D721Med (cell line): Measurements from ENCODE around the gene ITGA8.

Experiments
- DNase-seq: peaks from one replicate; pipeline ENCODE4 v3.0.0; 2011; ENCODE audit warnings: low spot score; ENCODE audit not compliant: insufficient read length
- FAIRE-seq: peaks from 2 replicates; lab custom pipeline; 2011; peaks lifted over from hg19 to GRCh38; lab: Jason Lieb, UNC
- TF ChIP-seq, protein P1 (sequence below): IDR thresholded peaks from 2 replicates; pipeline ENCODE4 v1.5.1; 2012; ENCODE audit warnings: mild to moderate bottlenecking, control low read depth; ENCODE audit not compliant: insufficient read depth; ENCODE audit errors: missing control alignments

ITGA8 gene

DNA sequence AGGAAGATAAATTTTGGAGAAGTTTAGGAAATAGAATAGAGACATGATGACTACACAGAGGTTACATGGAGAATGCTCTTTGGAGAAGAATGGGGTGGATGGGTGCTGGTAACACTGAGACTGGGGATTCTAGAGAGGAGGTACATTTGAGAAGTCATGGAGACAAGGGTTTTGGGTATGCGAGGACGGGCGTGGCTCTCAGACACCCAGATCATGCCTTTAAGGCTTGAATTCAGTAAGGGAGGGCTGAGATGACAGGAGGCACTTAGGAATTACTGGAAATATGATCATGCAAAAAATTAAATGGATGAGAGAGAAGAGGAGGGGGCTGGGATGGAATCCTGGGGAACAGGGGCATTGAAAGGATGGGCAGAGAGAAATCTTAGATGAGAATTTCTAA, 168.8 kb downstream of the ITGA8 start:
- TF ChIP-seq, protein P1, sequence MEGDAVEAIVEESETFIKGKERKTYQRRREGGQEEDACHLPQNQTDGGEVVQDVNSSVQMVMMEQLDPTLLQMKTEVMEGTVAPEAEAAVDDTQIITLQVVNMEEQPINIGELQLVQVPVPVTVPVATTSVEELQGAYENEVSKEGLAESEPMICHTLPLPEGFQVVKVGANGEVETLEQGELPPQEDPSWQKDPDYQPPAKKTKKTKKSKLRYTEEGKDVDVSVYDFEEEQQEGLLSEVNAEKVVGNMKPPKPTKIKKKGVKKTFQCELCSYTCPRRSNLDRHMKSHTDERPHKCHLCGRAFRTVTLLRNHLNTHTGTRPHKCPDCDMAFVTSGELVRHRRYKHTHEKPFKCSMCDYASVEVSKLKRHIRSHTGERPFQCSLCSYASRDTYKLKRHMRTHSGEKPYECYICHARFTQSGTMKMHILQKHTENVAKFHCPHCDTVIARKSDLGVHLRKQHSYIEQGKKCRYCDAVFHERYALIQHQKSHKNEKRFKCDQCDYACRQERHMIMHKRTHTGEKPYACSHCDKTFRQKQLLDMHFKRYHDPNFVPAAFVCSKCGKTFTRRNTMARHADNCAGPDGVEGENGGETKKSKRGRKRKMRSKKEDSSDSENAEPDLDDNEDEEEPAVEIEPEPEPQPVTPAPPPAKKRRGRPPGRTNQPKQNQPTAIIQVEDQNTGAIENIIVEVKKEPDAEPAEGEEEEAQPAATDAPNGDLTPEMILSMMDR = no peak
- FAIRE-seq (no peak), DNase-seq (no peak)

DNA sequence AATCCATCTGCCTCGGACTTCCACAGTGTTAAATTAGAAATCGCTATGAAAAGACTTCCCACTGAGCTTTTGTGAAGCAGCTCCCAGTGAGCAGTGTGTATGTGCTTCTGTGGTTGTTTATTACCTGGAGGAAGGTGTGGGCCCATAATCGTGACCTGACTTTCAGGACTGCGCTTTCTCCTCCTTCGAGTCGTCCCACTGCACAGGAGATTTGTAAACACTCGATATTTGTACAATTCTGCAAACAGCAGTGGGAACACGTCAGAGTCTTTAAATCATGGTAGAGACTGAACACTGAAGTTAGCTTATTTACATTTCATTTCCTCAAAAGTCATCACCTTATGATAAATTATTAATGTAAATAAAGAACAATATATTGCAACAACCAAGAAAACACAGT, 171.4 kb downstream of the ITGA8 start:
- FAIRE-seq (no peak), DNase-seq (no peak)
- TF ChIP-seq, protein P1 = no peak

DNA sequence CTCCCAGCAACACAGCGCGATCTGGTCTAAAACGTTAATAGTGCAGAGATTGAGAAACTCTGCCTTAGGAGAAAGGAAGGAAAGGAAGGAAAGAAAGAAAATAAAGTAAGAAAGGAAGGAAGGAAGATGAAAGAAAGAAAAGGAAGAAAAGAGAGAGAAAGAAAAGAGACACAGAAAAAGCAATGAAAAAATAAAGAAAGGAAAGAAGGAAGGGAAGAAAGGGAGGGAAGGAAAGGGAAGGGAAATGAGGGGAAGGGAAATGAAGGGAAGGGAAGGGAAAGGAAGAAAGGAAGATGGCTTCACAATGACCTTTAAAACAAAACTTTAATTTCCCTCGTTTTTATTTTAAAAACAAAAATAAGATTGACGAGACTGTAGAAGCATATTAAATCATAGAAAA, 173.1 kb downstream of the ITGA8 start:
- no peak for DNase-seq
- no peak for FAIRE-seq
- TF ChIP-seq, protein P1 = no peak

DNA sequence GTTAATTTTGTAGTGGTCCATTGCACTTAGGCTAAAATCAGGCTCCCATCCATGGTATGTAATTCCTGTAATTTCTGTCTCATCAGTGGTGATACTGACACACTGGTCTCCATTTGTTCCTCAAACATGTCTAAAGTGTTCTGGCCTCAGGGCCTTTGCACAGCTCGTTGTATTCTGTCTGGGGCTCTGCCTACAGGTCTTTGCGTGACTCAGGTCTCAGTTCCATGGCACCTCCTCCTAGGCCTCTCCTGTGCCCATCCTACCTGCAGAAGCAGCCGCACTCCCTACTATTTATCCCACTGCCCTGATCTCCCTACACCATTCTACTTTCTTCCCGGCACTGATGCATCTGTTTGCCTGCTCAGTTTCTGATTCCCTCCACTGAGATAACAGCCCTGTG, 173.8 kb downstream of the ITGA8 start:
- TF ChIP-seq, protein P1 = no peak
- DNase-seq (no peak), FAIRE-seq (no peak)

DNA sequence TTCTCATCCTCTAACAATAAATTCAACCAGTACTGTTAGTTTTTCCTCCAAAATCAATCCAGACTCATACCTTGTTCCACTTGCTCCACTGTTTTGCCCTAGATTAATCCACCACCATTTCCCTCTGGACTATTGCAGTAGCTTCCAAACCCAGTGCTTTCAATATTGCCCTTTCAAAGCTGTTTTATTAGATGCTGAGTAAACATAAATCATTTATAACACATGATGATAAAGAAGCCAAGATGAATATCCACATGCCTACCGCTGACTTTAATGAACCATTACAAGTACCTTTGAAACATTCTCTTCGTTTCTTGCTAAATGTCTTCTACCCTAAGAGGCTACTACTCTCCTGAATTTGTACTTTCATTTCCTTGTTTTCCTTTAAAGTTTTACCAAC, 174.5 kb downstream of the ITGA8 start:
- FAIRE-seq (no peak), DNase-seq (no peak)
- TF ChIP-seq, protein P1 = no peak

DNA sequence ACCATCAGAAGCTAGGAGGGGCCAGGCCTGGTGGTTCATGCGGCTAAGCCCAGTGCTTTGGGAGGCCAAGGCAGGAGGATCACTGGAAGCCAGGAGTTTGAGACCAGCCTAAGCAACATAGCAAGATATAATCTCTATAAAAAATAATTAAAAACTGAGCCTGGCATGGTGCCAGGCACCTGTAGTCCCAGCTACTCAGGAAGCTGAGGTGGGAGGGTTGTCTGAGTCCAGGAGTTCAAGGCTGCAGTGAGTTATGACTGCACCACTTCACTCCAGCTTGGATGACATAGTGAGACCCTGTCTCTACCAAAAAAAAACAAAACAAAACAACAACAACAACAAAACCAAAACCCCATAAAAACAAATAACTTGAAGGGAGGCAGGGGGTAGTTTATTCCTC, 175.7 kb downstream of the ITGA8 start:
- TF ChIP-seq, protein P1 = no peak
- FAIRE-seq (no peak), DNase-seq (no peak)

DNA sequence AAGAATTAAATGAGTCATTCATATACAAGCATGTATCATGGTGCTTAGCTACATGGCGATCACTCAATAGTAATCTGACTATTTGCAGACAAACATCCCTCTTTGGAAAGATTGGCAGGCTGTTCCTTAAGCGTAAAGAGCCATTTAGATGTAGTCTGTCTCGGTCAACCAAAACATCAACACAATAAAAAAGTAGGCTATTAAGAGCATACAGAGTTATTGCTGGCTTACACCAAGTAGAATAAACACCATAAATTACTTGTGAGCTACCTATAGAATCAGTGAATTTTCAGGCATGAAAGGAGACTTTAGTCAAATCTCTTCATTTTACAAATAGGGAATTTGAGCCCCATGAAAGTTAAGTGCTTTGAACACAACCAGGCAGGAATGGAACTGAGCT, 176.9 kb downstream of the ITGA8 start:
- DNase-seq = no peak
- TF ChIP-seq, protein P1 = no peak
- no peak for FAIRE-seq
